GM12892 (cell line): ENCODE data around the gene MEIOB.

Source experiments
- POLR2A ChIP-seq: IDR thresholded peaks from 2 replicates; pipeline ENCODE4 v1.6.1; 2011; ENCODE audit warnings: low read depth, low read length, control low read depth
- POLR2AphosphoS5 ChIP-seq: IDR thresholded peaks from 2 replicates; pipeline ENCODE4 v1.6.1; 2011; ENCODE audit warnings: low read depth, low read length, control low read depth
- TAF1 ChIP-seq: IDR thresholded peaks from 2 replicates; pipeline ENCODE4 v1.6.1; 2011; ENCODE audit warnings: low read depth, mild to moderate bottlenecking, control low read depth, low read length, borderline replicate concordance

GRCh38 chr16:1919327-1919998, 47.5 kb upstream of the MEIOB start:
- TF ChIP-seq TAF1, result no peak
- no peak for TF ChIP-seq POLR2AphosphoS5
- no peak for TF ChIP-seq POLR2A
